Measurements from ENCODE around the gene BTBD2. TPM values are rescaled to one million over a fixed set of nuclear protein-coding genes. Genes with fewer than 3 reads are reported as not detected.

Gene BTBD2
- total RNA-seq, 4 donors from 2014 or later: 54.6 to 82.9 (median 63.6) TPM

GRCh38 chr19:1944088-1944915, 71.2 kb downstream of the BTBD2 start:
- ATAC-seq (no peak), DNase-seq (no peak)
- Histone ChIP-seq H3K27ac (no peak overlapping the region), H3K36me3 (no peaks in the 10 kb centered on the region), H3K9me3 (no peaks in the 10 kb centered on the region), H3K4me1 (peaks cover 21 to 32% of the 10 kb centered on the region in 2 donors), H3K4me3 (no peak overlapping the region), H3K27me3 (no peaks in the 10 kb centered on the region)
- in situ Hi-C loops (cut with MboI; ENCODE audit: low sequenced_read_pairs in 4 of 4): no loop called here
- intact Hi-C loops (cut with DNase I; ENCODE audit: low total_unique reads): no loop called here
- TF ChIP-seq CTCF (IDR thresholded peaks at IDR 0.05 in 4 of 5, conservative IDR thresholded peaks at IDR 0.05 in 1 of 5) (no peak), POLR2A (IDR thresholded peaks at IDR 0.05) (no peak)

GRCh38 chr19:1943661-1944087, 71.8 kb downstream of the BTBD2 start:
- in situ Hi-C loops (cut with MboI; ENCODE audit: low sequenced_read_pairs in 4 of 4): no loop called here
- Histone ChIP-seq H3K27me3 (no peaks in the 10 kb centered on the region), H3K9me3 (no peaks in the 10 kb centered on the region), H3K4me1 (peaks cover 21 to 34% of the 10 kb centered on the region in 2 donors), H3K36me3 (no peaks in the 10 kb centered on the region), H3K27ac (no peak overlapping the region), H3K4me3 (no peak overlapping the region)
- intact Hi-C loops (cut with DNase I; ENCODE audit: low total_unique reads): no loop called here
- no peak for ATAC-seq
- no peak for DNase-seq
- no peak for TF ChIP-seq CTCF (IDR thresholded peaks at IDR 0.05 in 4 of 5, conservative IDR thresholded peaks at IDR 0.05 in 1 of 5)

GRCh38 chr19:1942934-1943555, 72.5 kb downstream of the BTBD2 start:
- Histone ChIP-seq H3K4me3 (peak overlapping the region; percentile 67 to 86 (median 76)), H3K27ac (peak overlapping the region; percentile 81 to 98 (median 89)), H3K4me1 (peaks cover 21 to 34% of the 10 kb centered on the region in 2 donors), H3K27me3 (no peaks in the 10 kb centered on the region), H3K9me3 (no peaks in the 10 kb centered on the region), H3K36me3 (no peaks in the 10 kb centered on the region)
- DNase-seq: no peak
- no peak for ATAC-seq
- in situ Hi-C loops (cut with MboI; ENCODE audit: low sequenced_read_pairs in 4 of 4) (no loop called here), intact Hi-C loops (cut with DNase I; ENCODE audit: low total_unique reads) (no loop called here)
- no peak for TF ChIP-seq CTCF (IDR thresholded peaks at IDR 0.05 in 4 of 5, conservative IDR thresholded peaks at IDR 0.05 in 1 of 5)
- TF ChIP-seq POLR2A (IDR thresholded peaks at IDR 0.05): no peak

- peak overlapping the region; percentile 67 to 86 (median 76) for H3K4me3 ChIP-seq
- H3K9me3 ChIP-seq: no peaks in the 10 kb centered on the region
- no peaks in the 10 kb centered on the region for H3K36me3 ChIP-seq
- no peaks in the 10 kb centered on the region for H3K27me3 ChIP-seq
- DNase-seq (peak; percentile 50 to 61), ATAC-seq (peak; percentile 12 to 16)
- in situ Hi-C loops (cut with MboI; ENCODE audit: low sequenced_read_pairs in 4 of 4): no loop called here
- H3K27ac ChIP-seq: peak overlapping the region; percentile 81 to 98 (median 89)
- intact Hi-C loops (cut with DNase I; ENCODE audit: low total_unique reads): no loop called here
- TF ChIP-seq POLR2A (IDR thresholded peaks at IDR 0.05) (peak; percentile 43 to 51), CTCF (IDR thresholded peaks at IDR 0.05 in 4 of 5, conservative IDR thresholded peaks at IDR 0.05 in 1 of 5) (no peak)
- H3K4me1 ChIP-seq: peaks cover 21 to 34% of the 10 kb centered on the region in 2 donors
Observed at GRCh38 chr19:1942078-1942933, 73.2 kb downstream of the BTBD2 start.
